Left ventricle myocardium superior (tissue), 1 donor: Measurements from ENCODE around the gene DISP2. TPM values are rescaled to one million over a fixed set of nuclear protein-coding genes. Genes with fewer than 3 reads are reported as not detected.
A peak's percentile ranks its signal among the peaks of the same experiment; 100 is the strongest.

ENCODE experiments used
- ATAC-seq: fragments of 200-7000 bp; cut with Tn5 transposase; one replicate; pipeline ENCODE4 v1.9.1; 2020; ENCODE audit warnings: mild to moderate bottlenecking, moderate library complexity
- DNase-seq: peaks from one replicate; pipeline ENCODE4 v3.0.0-alpha.2; 2020
- intact Hi-C: fragments of 100-400 bp; cut with micrococcal nuclease; formaldehyde crosslinking; loops from one replicate; pipeline ENCODE4 v1.11.0; 2022
- total RNA-seq: library from RNA; stranded (reverse); fragmentation: NEBNext Ultra II Directional; extraction: Animal tissue kit (Norgen Biotek cat#: 25700); gene quantifications from one replicate; pipeline ENCODE4 v1.2.1, GENCODE V29; 2021
- donor health status: DM: no; HTN: yes; CAD: no; lungs with severe emphysema.

DISP2 gene
- total RNA-seq, 1 donor from 2014 or later, result 5.2 TPM

- intact Hi-C loops, result no loop called here
- DNase-seq, result no peak
- no peak for ATAC-seq
Measured at GRCh38 chr15:40410476-40410875, 52.5 kb downstream of the DISP2 start.

- no peak for DNase-seq
- intact Hi-C loops, result no loop called here
Measured at GRCh38 chr15:40412095-40412759, 54.2 kb downstream of the DISP2 start.

GRCh38 chr15:40413036-40413435 is 55.0 kb downstream of the DISP2 start:
- ATAC-seq, result no peak
- intact Hi-C loops, result no loop called here
- no peak for DNase-seq

More at GRCh38 chr15:40412095-40412759, 54.2 kb downstream of the DISP2 start:
- peak; percentile 31 for ATAC-seq

GRCh38 chr15:40414816-40415215 is 56.8 kb downstream of the DISP2 start:
- DNase-seq (no peak), ATAC-seq (no peak)
- intact Hi-C loops, result no loop called here

- ATAC-seq (no peak), DNase-seq (no peak)
- intact Hi-C loops, result no loop called here
Measured at GRCh38 chr15:40415226-40415625, 57.2 kb downstream of the DISP2 start.

- no peak for ATAC-seq
- intact Hi-C loops, result no loop called here
- DNase-seq, result no peak
Measured at GRCh38 chr15:40416056-40416455, 58.0 kb downstream of the DISP2 start.

- DNase-seq (no peak), ATAC-seq (no peak)
- intact Hi-C loops, result no loop called here
Measured at GRCh38 chr15:40418126-40418525, 60.1 kb downstream of the DISP2 start.

- intact Hi-C loops, result loop anchor here (10.0 kb wide), 1 partner anchor 135 kb away; the partner anchor contains the start of gene ANKRD63
- peak; percentile 75 for ATAC-seq
- peak; percentile 65 for DNase-seq
Measured at GRCh38 chr15:40420071-40420713, 62.2 kb downstream of the DISP2 start.

- ATAC-seq (peak; percentile 44), DNase-seq (peak; percentile 65)
- intact Hi-C loops, result loop anchor here (10.0 kb wide), 1 partner anchor 136 kb away; the partner anchor contains the start of gene ANKRD63
Measured at GRCh38 chr15:40420793-40421192, 62.8 kb downstream of the DISP2 start.

GRCh38 chr15:40421246-40422157 is 63.5 kb downstream of the DISP2 start:
- intact Hi-C loops, result loop anchor here (10.0 kb wide), 1 partner anchor 137 kb away; the partner anchor contains the start of gene ANKRD63
- ATAC-seq (peak; percentile 88), DNase-seq (peak; percentile 89)

- ATAC-seq, result no peak
- intact Hi-C loops, result loop anchor here (10.0 kb wide), 1 partner anchor 140 kb away; the partner anchor contains the start of gene ANKRD63
- no peak for DNase-seq
Measured at GRCh38 chr15:40424483-40425115, 66.6 kb downstream of the DISP2 start.

- ATAC-seq (no peak), DNase-seq (no peak)
- intact Hi-C loops, result loop anchor here (10.0 kb wide), 1 partner anchor 141 kb away; the partner anchor contains the start of gene ANKRD63
Measured at GRCh38 chr15:40425681-40426080, 67.7 kb downstream of the DISP2 start.

GRCh38 chr15:40427188-40427587 is 69.2 kb downstream of the DISP2 start:
- no peak for ATAC-seq

GRCh38 chr15:40428185-40428584 is 70.2 kb downstream of the DISP2 start:
- ATAC-seq, result no peak
- intact Hi-C loops, result loop anchor here (10.0 kb wide), 1 partner anchor 143 kb away; the partner anchor contains the start of gene ANKRD63

More at GRCh38 chr15:40427188-40427587, 69.2 kb downstream of the DISP2 start:
- intact Hi-C loops, result loop anchor here (10.0 kb wide), 1 partner anchor 142 kb away; the partner anchor contains the start of gene ANKRD63
- DNase-seq, result no peak

More at GRCh38 chr15:40428185-40428584, 70.2 kb downstream of the DISP2 start:
- no peak for DNase-seq

Other genes with a start within 250 kb of the DISP2 start
- gene BMF, start 249.3 kb upstream of the DISP2 start, total RNA-seq, result 3.2 TPM
- 1.7 TPM for gene BUB1B, start 197.2 kb upstream of the DISP2 start, total RNA-seq
- 11.1 TPM for gene PAK6, start 119.2 kb upstream of the DISP2 start, total RNA-seq
- gene ANKRD63, start 75.2 kb upstream of the DISP2 start, total RNA-seq, result 1.0 TPM
- 7.5 TPM for gene PLCB2, start 50.3 kb upstream of the DISP2 start, total RNA-seq
- gene INAFM2, start 34.5 kb upstream of the DISP2 start, total RNA-seq, result 55.8 TPM
- gene CCDC9B, start 17.3 kb upstream of the DISP2 start, total RNA-seq, result 169 TPM
- not detected for gene PHGR1, start 7.2 kb upstream of the DISP2 start, total RNA-seq
- gene KNSTRN, start 24.5 kb downstream of the DISP2 start, total RNA-seq, result 10.1 TPM
- 97.2 TPM for gene IVD, start 47.6 kb downstream of the DISP2 start, total RNA-seq
- gene BAHD1, start 82.7 kb downstream of the DISP2 start, total RNA-seq, result 18.1 TPM
- 6.0 TPM for gene CHST14, start 112.8 kb downstream of the DISP2 start, total RNA-seq
- 17.5 TPM for gene CCDC32, start 206.8 kb downstream of the DISP2 start, total RNA-seq
- 11.4 TPM for gene RPUSD2, start 211.1 kb downstream of the DISP2 start, total RNA-seq
- 0.89 TPM for gene KNL1, start 236.0 kb downstream of the DISP2 start, total RNA-seq